Psoas muscle (tissue), 8 donors: ENCODE measurements around the gene PCGF2. TPM values are rescaled to one million over a fixed set of nuclear protein-coding genes. Genes with fewer than 3 reads are reported as not detected.

Source experiments
- ATAC-seq, 4 donors: fragments of 200-7000 bp; cut with Tn5 transposase; one replicate each; pipeline ENCODE4 v1.9.1; 2020; ENCODE audit warnings: moderate library complexity in 3 of 4, mild to moderate bottlenecking in 2 of 4
- DNase-seq, 2 donors: peaks; one replicate each; pipeline ENCODE4 v3.0.0-alpha.2; 2020
- H3K27ac ChIP-seq: fragments of 200-600 bp; one replicate; pipeline ENCODE4 v1.8.0; 2022
- H3K27me3 ChIP-seq, 3 donors: fragments of 200-600 bp in 1 of 3; one replicate each; pipeline versions ENCODE4 v1.6.1 to v1.8.0; 2013 to 2022; ENCODE audit warnings: low read length in 2 of 3, mild to moderate bottlenecking in 2 of 3, moderate library complexity in 1 of 3; ENCODE audit not compliant: insufficient read depth in 3 of 3
- H3K36me3 ChIP-seq, 2 donors: fragments of 200-600 bp in 1 of 2; one replicate each; pipeline versions ENCODE4 v1.6.1 to v1.8.0; 2013 to 2022; ENCODE audit warnings: low read depth in 1 of 2, mild to moderate bottlenecking in 1 of 2, moderate library complexity in 1 of 2; ENCODE audit not compliant: insufficient read depth in 1 of 2
- H3K4me1 ChIP-seq: fragments of 200-600 bp; one replicate; pipeline ENCODE4 v1.8.0; 2022
- H3K4me3 ChIP-seq: fragments of 200-600 bp; one replicate; pipeline ENCODE4 v1.8.0; 2022; ENCODE audit warnings: mild to moderate bottlenecking
- H3K9me3 ChIP-seq: fragments of 200-600 bp; one replicate; pipeline ENCODE4 v1.8.0; 2022
- CTCF ChIP-seq: fragments of 200-600 bp; IDR thresholded peaks from one replicate; pipeline ENCODE4 v1.8.0; 2022; ENCODE audit warnings: antibody characterized with exemption
- WGBS, 3 donors: extraction: QIAGEN DNeasy Blood & Tissue Kit; methylation state at CpG; one replicate each; pipeline versions ENCODE4 v1.1.6 to v1.1.7; 2013; 5-methylcytosine and 5-hydroxymethylcytosine counted together
- intact Hi-C, 2 donors: fragments of 100-400 bp; cut with DNase I; formaldehyde crosslinking; loops; one replicate each; pipeline versions ENCODE4 v1.11.0 to v1.14.2; 2022
- polyA plus RNA-seq, 3 donors: library from polyadenylated mRNA; stranded (reverse); fragments of 200-250 nt; gene quantifications; one replicate each; pipeline ENCODE4 v1.2.3, GENCODE V29; 2013
- total RNA-seq, 4 donors: library from RNA; stranded (reverse); fragmentation: NEBNext Ultra II Directional in 2 of 4; extraction: Animal tissue kit (Norgen Biotek cat#: 25700) in 2 of 4; gene quantifications; one replicate each; pipeline versions ENCODE4 v1.2.1 to v1.2.4, GENCODE V29; 2021 to 2023
- donor health status: healthy with polysubstance abuse.
- donor health status: DM: no; HTN: no; CAD: no; lungs with moderate emphysema.
- donor health status: Bipolar disorder and iron deficiency.
- donor health status: healthy.
- donor health status: DM: yes; HTN: yes; CAD: no.
- donor health status: DM: no; HTN: no; CAD: no.
- donor health status: DM: no; HTN: no; CAD: no.
- donor health status: DM: yes; HTN: yes; CAD: no.

The PCGF2 gene
- total and polyA plus RNA-seq, 7 donors: 3.3 to 10.8 (median 7.1) TPM

DNA sequence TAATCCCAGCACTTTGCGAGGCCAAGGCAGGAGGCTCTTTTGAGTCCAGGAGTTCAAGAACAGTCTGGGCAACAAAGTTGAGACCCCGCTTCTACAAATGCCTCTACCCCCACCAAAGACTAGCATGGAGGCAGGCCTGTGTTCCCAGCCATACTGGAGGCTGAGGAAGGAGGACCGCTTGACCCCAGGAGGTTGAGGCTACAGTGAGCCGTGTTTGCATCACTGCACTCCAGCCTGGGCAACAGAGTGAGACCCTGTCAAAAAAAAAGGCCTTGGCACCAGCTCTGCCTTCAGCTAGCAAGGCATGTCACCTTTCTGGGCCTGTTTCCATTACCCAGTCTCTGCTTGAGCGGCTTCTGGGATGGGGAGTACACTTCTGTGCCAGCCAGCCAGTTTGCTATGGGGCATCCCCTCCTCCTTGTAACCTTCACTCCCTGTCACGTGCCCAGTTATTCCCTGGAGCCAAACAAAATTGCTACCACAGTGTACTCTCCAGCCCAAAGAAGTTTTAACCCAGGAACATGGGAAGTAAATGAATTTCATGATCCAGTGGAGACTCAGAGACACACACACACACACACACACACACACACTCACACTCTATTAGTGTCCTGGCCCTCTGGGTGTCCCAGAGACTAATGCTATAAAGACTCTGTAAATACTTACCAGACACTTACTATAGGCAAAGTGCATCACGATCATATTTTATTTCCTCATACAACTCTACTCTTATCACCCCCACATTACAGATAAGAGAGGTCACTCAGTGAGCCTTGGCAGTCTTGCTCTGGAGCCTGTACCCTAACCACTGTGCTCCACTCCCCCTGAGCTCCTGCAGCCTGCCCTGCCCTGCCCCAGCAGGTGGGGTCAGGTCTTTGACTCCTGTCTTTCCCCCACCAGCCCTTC, 15.5 kb downstream of the PCGF2 start:
- H3K4me3 ChIP-seq: no peak overlapping the region
- 71% methylated on average over 7 of the region's 7 CpGs for WGBS, 3 donors
- intact Hi-C loops: loop anchor here (5.0 to 10.0 kb wide), 2 partner anchors 35 to 178 kb away; no protein-coding TSS in a partner anchor
- H3K36me3 ChIP-seq: peaks cover 0 to 26% of the 10 kb centered on the region in 2 donors
- no peak for DNase-seq
- H3K9me3 ChIP-seq: no peaks in the 10 kb centered on the region
- H3K27ac ChIP-seq: no peak overlapping the region
- no peak for TF ChIP-seq CTCF
- peaks cover 20% of the 10 kb centered on the region for H3K4me1 ChIP-seq
- no peaks in the 10 kb centered on the region for H3K27me3 ChIP-seq
- ATAC-seq: no peak

DNA sequence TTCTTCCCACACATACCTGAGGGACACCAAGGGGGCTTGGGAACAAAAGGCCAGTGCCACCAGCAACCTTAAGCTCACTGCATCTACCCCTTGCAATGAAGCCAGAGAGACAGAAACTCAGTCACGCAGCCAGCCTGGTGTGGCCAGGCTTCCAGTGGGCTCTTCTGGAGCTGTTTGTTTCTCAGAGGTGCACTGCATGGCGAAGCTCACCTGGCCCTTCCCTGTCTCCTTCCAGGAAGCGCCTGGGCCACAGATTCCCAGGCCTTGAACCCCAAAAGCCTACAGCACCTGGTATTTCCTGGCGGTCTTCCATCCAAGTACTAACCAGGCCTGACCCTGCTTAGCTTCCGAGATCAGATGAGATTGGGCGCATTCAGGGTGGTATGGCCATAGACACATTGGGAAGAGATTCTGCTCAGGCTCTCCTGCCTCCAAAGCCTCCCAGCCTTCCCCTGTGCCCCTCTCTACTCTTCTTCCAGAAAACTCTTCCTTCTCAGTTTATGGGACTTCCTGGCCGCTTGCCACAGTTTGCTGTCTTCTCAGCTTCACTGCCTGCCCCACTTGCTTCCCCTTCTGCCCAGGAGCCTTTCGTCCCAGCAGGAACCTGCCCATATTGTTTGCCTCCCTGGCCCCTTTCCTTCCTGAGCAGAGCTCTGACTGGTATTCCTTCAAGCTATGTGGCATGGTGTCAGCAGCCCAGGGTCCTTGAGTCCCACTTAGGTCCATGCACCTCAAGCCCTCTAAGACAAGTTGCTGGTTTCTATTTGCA, 16.4 kb downstream of the PCGF2 start:
- intact Hi-C loops: loop anchor here (5.0 to 10.0 kb wide), 2 partner anchors 34 to 177 kb away; no protein-coding TSS in a partner anchor
- Histone ChIP-seq H3K36me3 (peaks cover 0 to 22% of the 10 kb centered on the region in 2 donors), H3K4me3 (peak overlapping the region; percentile 72), H3K9me3 (no peaks in the 10 kb centered on the region), H3K27ac (peak overlapping the region; percentile 77), H3K27me3 (no peaks in the 10 kb centered on the region), H3K4me1 (peaks cover 20% of the 10 kb centered on the region)
- TF ChIP-seq CTCF: no peak
- ATAC-seq: no peak
- 65 to 83% (median 81%) methylated on average over 8 of the region's 8 CpGs for WGBS, 3 donors
- DNase-seq: no peak

DNA sequence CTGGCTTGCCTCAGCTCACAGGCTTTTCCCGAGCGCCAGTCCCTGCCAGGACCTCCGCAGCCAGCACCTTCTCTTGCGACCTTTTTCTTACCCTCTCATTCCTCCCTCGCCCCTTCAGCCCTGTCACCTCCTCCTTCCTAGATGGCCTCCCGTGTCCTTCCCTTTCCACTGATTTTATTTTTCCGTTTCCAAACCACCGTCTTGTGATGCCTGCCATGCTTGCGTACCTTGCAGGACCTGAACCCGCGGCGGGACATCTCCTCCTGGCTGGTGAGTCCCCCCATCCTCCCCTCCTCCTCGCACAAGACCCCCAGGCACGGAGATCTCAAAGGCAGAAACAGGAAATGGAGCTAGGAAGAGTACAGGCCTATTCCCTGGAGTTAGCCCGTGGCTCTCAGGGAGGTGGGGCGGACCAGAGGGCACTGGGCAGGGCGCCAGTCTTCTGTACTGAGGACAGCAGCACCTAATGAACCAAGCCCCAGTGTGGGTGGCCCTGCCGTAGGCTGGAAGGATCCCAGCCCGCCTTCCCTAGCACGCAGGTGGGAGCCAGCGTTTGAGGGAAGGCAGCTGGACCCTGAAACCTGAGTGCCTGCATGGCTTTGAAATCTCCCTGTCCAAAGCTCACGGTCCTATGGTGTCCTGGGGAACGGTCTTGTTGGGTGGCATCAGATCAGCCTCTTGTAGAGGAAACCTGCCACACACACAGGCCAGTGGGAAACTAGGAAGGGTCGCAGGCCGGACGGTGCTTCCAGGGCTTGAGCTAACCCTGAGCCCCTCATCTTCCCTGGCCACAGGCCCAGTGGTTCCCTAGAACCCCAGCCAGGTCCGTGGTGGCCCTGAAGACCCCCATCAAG, 17.4 kb downstream of the PCGF2 start:
- TF ChIP-seq CTCF: no peak
- peak; percentile 80 to 87 for DNase-seq
- ATAC-seq: peak; percentile 33 to 62 (median 44)
- 7 to 16% (median 12%) methylated on average over 25 to 27 of the region's 27 CpGs for WGBS, 3 donors
- H3K4me3 ChIP-seq: peak overlapping the region; percentile 72
- H3K9me3 ChIP-seq: no peaks in the 10 kb centered on the region
- no peaks in the 10 kb centered on the region for H3K27me3 ChIP-seq
- intact Hi-C loops: loop anchor here (5.0 to 10.0 kb wide), 2 partner anchors 33 to 176 kb away; no protein-coding TSS in a partner anchor
- peaks cover 0 to 22% of the 10 kb centered on the region in 2 donors for H3K36me3 ChIP-seq
- peak overlapping the region; percentile 77 for H3K27ac ChIP-seq
- peaks cover 20% of the 10 kb centered on the region for H3K4me1 ChIP-seq

GRCh38 chr17:38729886-38730525, 18.1 kb downstream of the PCGF2 start, which contains the start of gene CISD3:
TSS of gene CISD3 (plus strand) at chr17:38730341. CDS start at chr17:38730359, 18 bp downstream.
- peaks cover 0 to 26% of the 10 kb centered on the region in 2 donors for H3K36me3 ChIP-seq
- peak within 1 kb of the TSS; percentile 72 for H3K4me3 ChIP-seq
- peak; percentile 90 to 94 for DNase-seq
- H3K4me1 ChIP-seq: peaks cover 20% of the 10 kb centered on the region
- TF ChIP-seq CTCF: peak; percentile 79
- no peaks in the 10 kb centered on the region for H3K9me3 ChIP-seq
- intact Hi-C loops: loop anchor here (2.0 to 10.0 kb wide), 3 partner anchors 19 to 175 kb away; no protein-coding TSS in a partner anchor
- ATAC-seq: peak; percentile 86 to 91 (median 90)
- 0 to 1% (median 0%) methylated on average over 41 to 92 of the region's 92 CpGs for WGBS, 3 donors
- H3K27me3 ChIP-seq: no peaks in the 10 kb centered on the region
- H3K27ac ChIP-seq: peak within 1 kb of the TSS; percentile 77
